ENCODE data around the gene ARL14. TPM values are rescaled to one million over a fixed set of nuclear protein-coding genes. Genes with fewer than 3 reads are reported as not detected.

ARL14 gene
- total RNA-seq, 1 donor from 2014 or later, result not detected

- H3K4me3 Mint-ChIP-seq (ENCODE audit: unreplicated experiment), result no peak overlapping the region
- peak; percentile 31 for TF ChIP-seq CTCF (IDR thresholded peaks at IDR 0.05)
These were observed 8.3 kb downstream of the ARL14 start for GRCh38 chr3:160685144-160685766.

GRCh38 chr3:160686955-160687535, 10.1 kb downstream of the ARL14 start:
- peak; percentile 55 for TF ChIP-seq CTCF (IDR thresholded peaks at IDR 0.05)
- Mint-ChIP-seq H3K36me3 (ENCODE audit: unreplicated experiment) (no peaks in the 10 kb centered on the region), H3K4me3 (ENCODE audit: unreplicated experiment) (no peak overlapping the region), H3K27ac (ENCODE audit: unreplicated experiment) (no peak overlapping the region), H3K4me1 (ENCODE audit: unreplicated experiment) (no peaks in the 10 kb centered on the region), H3K27me3 (ENCODE audit: unreplicated experiment) (no peaks in the 10 kb centered on the region), H3K9me3 (ENCODE audit: unreplicated experiment) (no peaks in the 10 kb centered on the region)
- no peak for DNase-seq (ENCODE audit: extremely low spot score, unreplicated experiment)

More at GRCh38 chr3:160685144-160685766, 8.3 kb downstream of the ARL14 start:
- H3K36me3 Mint-ChIP-seq (ENCODE audit: unreplicated experiment), result no peaks in the 10 kb centered on the region
- no peaks in the 10 kb centered on the region for H3K27me3 Mint-ChIP-seq (ENCODE audit: unreplicated experiment)
- no peaks in the 10 kb centered on the region for H3K4me1 Mint-ChIP-seq (ENCODE audit: unreplicated experiment)
- no peak for DNase-seq (ENCODE audit: extremely low spot score, unreplicated experiment)
- H3K9me3 Mint-ChIP-seq (ENCODE audit: unreplicated experiment), result no peaks in the 10 kb centered on the region
- H3K27ac Mint-ChIP-seq (ENCODE audit: unreplicated experiment), result no peak overlapping the region

GRCh38 chr3:160691151-160691550, 14.2 kb downstream of the ARL14 start:
- H3K27ac Mint-ChIP-seq (ENCODE audit: unreplicated experiment), result no peak overlapping the region
- no peaks in the 10 kb centered on the region for H3K9me3 Mint-ChIP-seq (ENCODE audit: unreplicated experiment)
- no peak overlapping the region for H3K4me3 Mint-ChIP-seq (ENCODE audit: unreplicated experiment)
- DNase-seq (ENCODE audit: extremely low spot score, unreplicated experiment), result no peak
- no peaks in the 10 kb centered on the region for H3K36me3 Mint-ChIP-seq (ENCODE audit: unreplicated experiment)
- no peaks in the 10 kb centered on the region for H3K27me3 Mint-ChIP-seq (ENCODE audit: unreplicated experiment)
- peaks cover 1% of the 10 kb centered on the region for H3K4me1 Mint-ChIP-seq (ENCODE audit: unreplicated experiment)
- no peak for TF ChIP-seq CTCF (IDR thresholded peaks at IDR 0.05)

- TF ChIP-seq CTCF (IDR thresholded peaks at IDR 0.05), result no peak
- Mint-ChIP-seq H3K27me3 (ENCODE audit: unreplicated experiment) (no peaks in the 10 kb centered on the region), H3K4me1 (ENCODE audit: unreplicated experiment) (peaks cover 3% of the 10 kb centered on the region), H3K4me3 (ENCODE audit: unreplicated experiment) (no peak overlapping the region), H3K27ac (ENCODE audit: unreplicated experiment) (no peak overlapping the region), H3K9me3 (ENCODE audit: unreplicated experiment) (no peaks in the 10 kb centered on the region), H3K36me3 (ENCODE audit: unreplicated experiment) (no peaks in the 10 kb centered on the region)
- DNase-seq (ENCODE audit: extremely low spot score, unreplicated experiment), result no peak
These were observed 15.0 kb downstream of the ARL14 start for GRCh38 chr3:160691962-160692361.

GRCh38 chr3:160693191-160693590, 16.2 kb downstream of the ARL14 start:
- no peaks in the 10 kb centered on the region for H3K36me3 Mint-ChIP-seq (ENCODE audit: unreplicated experiment)
- H3K4me3 Mint-ChIP-seq (ENCODE audit: unreplicated experiment), result no peak overlapping the region
- no peak overlapping the region for H3K27ac Mint-ChIP-seq (ENCODE audit: unreplicated experiment)
- H3K4me1 Mint-ChIP-seq (ENCODE audit: unreplicated experiment), result peaks cover 9% of the 10 kb centered on the region
- no peak for DNase-seq (ENCODE audit: extremely low spot score, unreplicated experiment)
- TF ChIP-seq CTCF (IDR thresholded peaks at IDR 0.05), result no peak
- no peaks in the 10 kb centered on the region for H3K9me3 Mint-ChIP-seq (ENCODE audit: unreplicated experiment)
- H3K27me3 Mint-ChIP-seq (ENCODE audit: unreplicated experiment), result no peaks in the 10 kb centered on the region

All from osteocyte (in vitro differentiated cells).